ENCODE results near the gene CDH7.

GRCh38 chr18:65761636-65762295 lies 11.0 kb downstream of the CDH7 start:
- TF ChIP-seq POLR2AphosphoS5 (IDR thresholded peaks at IDR 0.05; ENCODE audit: borderline replicate concordance, low read depth, low read length), result no peak
- TF ChIP-seq EZH2 (IDR thresholded peaks at IDR 0.05), result no peak

All from SK-N-MC (cell line).